GM06990 (cell line): ENCODE measurements around the gene CABLES2.

Source experiments
- DNase-seq: peaks from one replicate; pipeline ENCODE4 v3.0.0-alpha.2; 2011; ENCODE audit not compliant: insufficient read length; ENCODE audit errors: extremely low read depth
- H3K27me3 ChIP-seq: replicated peaks from 2 replicates; pipeline ENCODE4 v1.6.0; 2011; ENCODE audit warnings: low read length; ENCODE audit not compliant: control insufficient read depth, insufficient read depth
- H3K36me3 ChIP-seq: 2 replicates; pipeline ENCODE4 v1.5.1; 2011; ENCODE audit warnings: low read length; ENCODE audit not compliant: control insufficient read depth, insufficient read depth
- H3K4me3 ChIP-seq: replicated peaks from 2 replicates; pipeline ENCODE4 v1.5.1; 2011; ENCODE audit warnings: low read depth, mild to moderate bottlenecking, control low read depth, low read length
- TF ChIP-seq, protein P1 (sequence below): IDR thresholded peaks from 2 replicates; pipeline ENCODE4 v1.5.1; 2011; ENCODE audit warnings: low read length, control low read depth, mild to moderate bottlenecking, inconsistent platforms; ENCODE audit not compliant: insufficient read depth, poor library complexity, severe bottlenecking

Gene CABLES2

DNA sequence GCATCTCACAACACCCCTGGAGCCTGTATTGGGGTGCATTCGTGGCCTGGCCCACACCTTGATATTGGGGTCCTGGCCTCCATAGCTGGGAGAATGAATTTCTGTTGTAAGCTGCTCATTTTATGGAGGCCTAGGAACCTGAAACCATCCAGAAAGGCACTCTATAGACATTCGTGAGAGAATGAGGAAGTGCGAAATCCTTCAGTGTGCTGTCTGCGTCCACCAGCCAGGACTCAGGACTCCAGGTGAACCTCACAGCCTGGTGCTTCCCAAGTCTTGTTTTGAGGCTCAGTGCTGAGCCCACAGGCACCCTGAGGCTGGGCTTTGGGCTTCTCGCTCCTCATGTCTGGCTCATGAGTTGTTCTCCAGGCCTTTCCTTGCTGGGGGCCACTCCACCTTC is 32.1 kb upstream of the CABLES2 start:
- DNase-seq, result no peak
- Histone ChIP-seq H3K36me3 (no peaks in the 10 kb centered on the region), H3K27me3 (peaks cover 2% of the 10 kb centered on the region), H3K4me3 (no peak overlapping the region)
- TF ChIP-seq, protein P1, sequence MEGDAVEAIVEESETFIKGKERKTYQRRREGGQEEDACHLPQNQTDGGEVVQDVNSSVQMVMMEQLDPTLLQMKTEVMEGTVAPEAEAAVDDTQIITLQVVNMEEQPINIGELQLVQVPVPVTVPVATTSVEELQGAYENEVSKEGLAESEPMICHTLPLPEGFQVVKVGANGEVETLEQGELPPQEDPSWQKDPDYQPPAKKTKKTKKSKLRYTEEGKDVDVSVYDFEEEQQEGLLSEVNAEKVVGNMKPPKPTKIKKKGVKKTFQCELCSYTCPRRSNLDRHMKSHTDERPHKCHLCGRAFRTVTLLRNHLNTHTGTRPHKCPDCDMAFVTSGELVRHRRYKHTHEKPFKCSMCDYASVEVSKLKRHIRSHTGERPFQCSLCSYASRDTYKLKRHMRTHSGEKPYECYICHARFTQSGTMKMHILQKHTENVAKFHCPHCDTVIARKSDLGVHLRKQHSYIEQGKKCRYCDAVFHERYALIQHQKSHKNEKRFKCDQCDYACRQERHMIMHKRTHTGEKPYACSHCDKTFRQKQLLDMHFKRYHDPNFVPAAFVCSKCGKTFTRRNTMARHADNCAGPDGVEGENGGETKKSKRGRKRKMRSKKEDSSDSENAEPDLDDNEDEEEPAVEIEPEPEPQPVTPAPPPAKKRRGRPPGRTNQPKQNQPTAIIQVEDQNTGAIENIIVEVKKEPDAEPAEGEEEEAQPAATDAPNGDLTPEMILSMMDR, result no peak

DNA sequence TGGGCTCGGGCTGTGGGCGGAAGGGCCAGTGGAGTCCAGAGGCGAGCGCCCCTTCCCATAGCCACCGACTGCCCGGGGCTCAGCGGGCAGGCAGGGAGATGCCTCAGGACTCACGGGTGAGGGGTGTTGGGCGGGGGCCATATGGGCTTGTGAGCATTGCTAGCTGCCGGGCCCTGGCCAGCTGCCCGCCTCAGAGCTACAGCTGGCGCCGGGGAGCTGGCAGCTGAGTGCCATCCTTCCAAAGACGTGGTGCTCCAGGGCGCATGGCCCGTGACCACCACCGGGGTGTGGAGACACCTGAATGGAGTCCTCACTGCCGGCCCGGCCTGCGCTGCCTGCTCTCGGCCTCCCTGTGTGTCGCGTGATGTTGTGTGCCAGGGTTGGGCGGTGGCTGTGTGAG is 30.8 kb upstream of the CABLES2 start:
- H3K36me3 ChIP-seq, result no peaks in the 10 kb centered on the region
- TF ChIP-seq, protein P1, result no peak
- peaks cover 2% of the 10 kb centered on the region for H3K27me3 ChIP-seq
- no peak for DNase-seq
- H3K4me3 ChIP-seq, result no peak overlapping the region

DNA sequence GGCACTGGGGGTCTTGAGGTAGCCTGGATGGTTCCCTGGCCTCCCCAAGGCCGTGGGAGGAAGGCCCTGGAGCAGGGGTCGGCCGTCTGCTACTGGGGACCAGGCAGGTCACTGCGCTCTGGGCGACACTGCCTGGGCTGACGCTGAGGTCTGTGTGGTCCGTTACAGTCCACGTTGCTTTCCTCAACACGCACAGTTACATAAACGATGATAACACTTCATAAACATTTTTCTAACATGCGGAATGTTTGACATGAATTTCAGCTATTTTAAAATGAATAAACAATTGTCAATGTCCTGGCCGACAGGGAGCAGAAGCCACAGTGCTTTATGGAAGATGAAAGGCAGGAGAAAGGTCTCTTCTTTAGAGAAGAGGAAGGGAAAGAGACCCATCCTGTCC is 30.4 kb upstream of the CABLES2 start:
- H3K27me3 ChIP-seq, result peaks cover 2% of the 10 kb centered on the region
- DNase-seq, result no peak
- no peaks in the 10 kb centered on the region for H3K36me3 ChIP-seq
- no peak overlapping the region for H3K4me3 ChIP-seq
- TF ChIP-seq, protein P1, result no peak

DNA sequence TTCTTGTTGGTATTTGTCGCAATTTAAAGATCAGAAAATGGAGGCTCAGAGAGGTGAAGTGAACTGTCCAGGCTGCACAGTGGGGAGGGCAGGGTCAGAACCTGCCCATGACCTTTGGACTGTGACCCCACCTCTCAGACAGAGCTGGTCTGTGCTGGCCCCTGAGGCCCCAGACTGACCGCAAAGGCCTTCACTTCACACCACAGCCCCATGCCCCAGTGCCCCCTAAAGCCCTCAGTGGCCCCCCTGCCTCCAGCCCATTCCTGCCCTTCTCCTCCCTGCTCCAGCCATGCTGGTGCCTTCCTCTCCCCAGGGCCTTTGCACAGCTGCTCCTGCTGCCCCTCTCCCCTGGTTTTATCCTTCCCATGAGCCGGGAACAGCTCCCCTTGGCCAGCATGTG is 29.6 kb upstream of the CABLES2 start:
- H3K27me3 ChIP-seq, result peaks cover 2% of the 10 kb centered on the region
- H3K4me3 ChIP-seq, result no peak overlapping the region
- DNase-seq, result no peak
- H3K36me3 ChIP-seq, result no peaks in the 10 kb centered on the region
- TF ChIP-seq, protein P1, result no peak

DNA sequence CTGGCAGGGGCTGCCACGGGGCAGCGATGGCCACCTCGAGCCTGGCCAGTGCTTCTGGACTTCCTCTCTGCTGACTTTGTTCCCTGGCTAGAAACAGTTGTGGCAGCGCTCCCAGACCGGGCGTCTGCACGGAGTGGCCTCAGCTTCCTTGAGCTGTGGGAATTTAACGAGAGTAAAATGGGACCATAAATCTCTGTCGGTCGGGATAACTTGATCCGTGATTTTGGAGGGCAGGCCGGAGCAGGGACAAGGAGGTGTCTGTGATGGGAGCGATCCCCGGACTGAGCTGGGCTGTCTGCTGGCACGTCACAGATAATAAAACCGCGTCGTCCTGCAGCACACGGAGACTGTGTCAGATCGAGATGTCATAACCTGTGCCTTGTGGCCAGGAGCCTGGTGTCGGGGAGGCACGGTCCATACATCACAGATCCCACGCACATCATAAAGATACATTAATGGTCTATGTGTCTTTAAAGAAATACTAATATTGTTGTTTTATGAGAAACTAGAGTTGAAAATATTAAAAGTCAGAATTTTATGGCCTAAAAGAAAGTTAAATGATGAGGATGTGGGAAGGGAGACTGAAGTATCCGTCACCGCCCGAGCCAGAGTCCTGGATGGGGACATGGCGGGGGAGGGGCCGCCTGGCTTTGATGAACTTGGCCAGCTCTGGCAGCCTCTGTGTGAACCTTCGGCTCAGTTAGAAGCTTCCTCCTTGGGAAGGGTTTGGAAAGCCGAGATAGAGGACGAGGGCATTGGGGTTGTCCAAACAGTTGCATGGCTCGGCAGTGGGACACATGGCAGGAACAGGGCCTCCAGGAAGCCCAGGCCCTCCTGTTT is 26.8 kb upstream of the CABLES2 start:
- TF ChIP-seq, protein P1, result no peak
- DNase-seq, result no peak
- no peaks in the 10 kb centered on the region; the same call in none of the 2 replicates for H3K27me3 ChIP-seq

DNA sequence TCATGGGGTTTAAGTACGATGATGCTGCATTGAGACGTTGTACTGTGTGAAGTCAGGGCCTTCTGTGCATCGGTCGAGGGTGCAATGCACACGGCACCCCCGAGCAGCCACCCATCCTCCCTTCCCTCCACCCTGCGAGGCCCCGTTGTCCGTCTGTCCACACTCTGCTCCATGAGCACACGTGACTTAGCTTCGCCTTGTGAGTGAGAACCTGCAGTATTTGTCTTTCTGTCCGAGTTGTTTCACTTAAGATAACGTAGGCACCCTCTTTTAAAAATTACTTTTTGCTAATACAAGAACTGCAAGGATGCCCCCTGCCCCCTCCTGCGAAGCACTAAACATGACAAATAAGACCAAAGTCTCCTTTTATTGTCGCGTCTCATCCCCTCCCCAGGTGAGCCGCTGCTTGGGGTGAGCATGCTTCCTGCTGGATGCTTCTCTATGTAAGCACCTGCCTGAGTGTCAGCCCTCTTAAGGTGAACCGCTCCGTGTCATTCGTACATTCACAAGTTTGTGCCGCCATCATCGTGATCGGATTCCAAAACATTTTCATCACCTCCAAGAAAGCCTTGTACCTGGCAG is 23.9 kb upstream of the CABLES2 start:
- H3K4me3 ChIP-seq, result no peak overlapping the region
- no peaks in the 10 kb centered on the region for H3K36me3 ChIP-seq
- no peaks in the 10 kb centered on the region; the same call in none of the 2 replicates for H3K27me3 ChIP-seq
- DNase-seq, result no peak
- TF ChIP-seq, protein P1, result no peak

More for the DNA sequence above, 26.8 kb upstream of the CABLES2 start:
- H3K4me3 ChIP-seq, result no peak overlapping the region
- no peaks in the 10 kb centered on the region for H3K36me3 ChIP-seq
